Measurements from ENCODE around the gene KLK14.
A peak's percentile ranks its signal among the peaks of the same experiment; 100 is the strongest.

The KLK14 gene

GRCh38 chr19:51099047-51099382 lies 16.3 kb upstream of the KLK14 start:
- no peaks in the 10 kb centered on the region for H3K9me3 Mint-ChIP-seq
- no peak for DNase-seq (ENCODE audit: low spot score)
- H3K4me3 Mint-ChIP-seq = no peak overlapping the region
- H3K4me1 Mint-ChIP-seq (ENCODE audit: low read depth) = peaks cover 9% of the 10 kb centered on the region
- no peaks in the 10 kb centered on the region for H3K27me3 Mint-ChIP-seq (ENCODE audit: low read depth)
- peaks cover 30% of the 10 kb centered on the region for H3K36me3 Mint-ChIP-seq (ENCODE audit: low read depth)
- H3K27ac Mint-ChIP-seq = no peak overlapping the region

GRCh38 chr19:51098365-51099046 lies 15.8 kb upstream of the KLK14 start:
- peaks cover 9% of the 10 kb centered on the region for H3K4me1 Mint-ChIP-seq (ENCODE audit: low read depth)
- no peak overlapping the region for H3K27ac Mint-ChIP-seq
- H3K4me3 Mint-ChIP-seq = no peak overlapping the region
- peaks cover 27% of the 10 kb centered on the region for H3K36me3 Mint-ChIP-seq (ENCODE audit: low read depth)
- H3K9me3 Mint-ChIP-seq = no peaks in the 10 kb centered on the region
- peak; percentile 15 for DNase-seq (ENCODE audit: low spot score)
- no peaks in the 10 kb centered on the region for H3K27me3 Mint-ChIP-seq (ENCODE audit: low read depth)

DNA sequence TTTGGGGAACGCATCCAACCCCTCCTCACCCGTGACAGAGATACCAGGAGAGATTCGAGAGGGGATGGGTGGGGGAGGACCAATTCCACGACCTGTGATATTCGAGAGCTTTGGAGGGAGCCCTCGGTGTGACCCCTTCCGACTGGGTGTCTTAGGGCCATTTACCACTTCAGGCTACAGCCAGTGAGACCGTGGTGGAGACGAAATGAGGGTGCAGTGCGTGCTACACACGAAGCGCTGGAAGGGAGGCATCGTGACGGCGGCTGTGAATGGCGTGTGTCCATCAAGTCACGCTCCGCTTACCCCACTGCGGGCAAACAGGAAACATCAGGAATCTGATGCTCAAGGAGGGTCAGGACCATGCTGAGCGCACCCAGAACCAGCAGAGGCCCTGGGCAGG lies 15.1 kb upstream of the KLK14 start:
- no peak overlapping the region for H3K27ac Mint-ChIP-seq
- no peak overlapping the region for H3K4me3 Mint-ChIP-seq

DNA sequence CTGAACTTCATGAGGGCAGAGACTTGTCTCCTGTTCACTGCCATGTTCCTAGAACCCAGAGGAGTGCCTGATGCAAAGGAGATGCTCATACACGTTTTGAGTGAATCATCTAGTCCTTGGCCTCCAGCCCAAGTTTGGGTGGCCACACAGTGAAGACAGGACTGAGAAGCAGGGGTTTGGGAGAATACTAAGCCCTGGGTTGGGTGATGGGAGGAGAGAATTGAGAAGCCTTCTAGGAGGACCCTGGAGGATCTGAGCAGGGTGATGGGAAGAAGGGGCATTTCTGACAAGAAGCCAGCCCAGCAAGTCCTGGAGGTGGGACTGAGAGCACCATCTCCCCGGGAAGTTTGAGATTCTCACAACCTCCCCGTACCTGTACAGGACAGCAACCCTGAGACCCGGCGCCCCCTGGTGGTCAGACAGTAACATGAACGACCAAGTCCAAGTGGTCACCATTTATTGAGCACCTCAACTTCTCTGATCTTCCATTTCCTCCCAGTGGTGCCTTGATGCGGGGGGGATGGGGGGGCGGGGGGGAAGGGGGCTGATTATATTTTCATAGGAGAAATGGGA lies 14.6 kb upstream of the KLK14 start:
- H3K4me1 Mint-ChIP-seq (ENCODE audit: low read depth) = peaks cover 9% of the 10 kb centered on the region
- H3K27me3 Mint-ChIP-seq (ENCODE audit: low read depth) = no peaks in the 10 kb centered on the region
- peak; percentile 49 for DNase-seq (ENCODE audit: low spot score)
- H3K36me3 Mint-ChIP-seq (ENCODE audit: low read depth) = peaks cover 19% of the 10 kb centered on the region
- H3K9me3 Mint-ChIP-seq = no peaks in the 10 kb centered on the region
- H3K27ac Mint-ChIP-seq = peak overlapping the region; percentile 66
- H3K4me3 Mint-ChIP-seq = no peak overlapping the region

More for the DNA sequence above, 15.1 kb upstream of the KLK14 start:
- Mint-ChIP-seq H3K36me3 (ENCODE audit: low read depth) (peaks cover 25% of the 10 kb centered on the region), H3K27me3 (ENCODE audit: low read depth) (no peaks in the 10 kb centered on the region), H3K9me3 (no peaks in the 10 kb centered on the region), H3K4me1 (ENCODE audit: low read depth) (peaks cover 9% of the 10 kb centered on the region)
- DNase-seq (ENCODE audit: low spot score) = no peak

GRCh38 chr19:51096473-51097165 lies 13.9 kb upstream of the KLK14 start:
- H3K27ac Mint-ChIP-seq = peak overlapping the region; percentile 66
- DNase-seq (ENCODE audit: low spot score) = no peak
- H3K4me1 Mint-ChIP-seq (ENCODE audit: low read depth) = peaks cover 9% of the 10 kb centered on the region
- no peak overlapping the region for H3K4me3 Mint-ChIP-seq
- H3K9me3 Mint-ChIP-seq = no peaks in the 10 kb centered on the region
- peaks cover 17% of the 10 kb centered on the region for H3K36me3 Mint-ChIP-seq (ENCODE audit: low read depth)
- no peaks in the 10 kb centered on the region for H3K27me3 Mint-ChIP-seq (ENCODE audit: low read depth)

GRCh38 chr19:51094696-51095279 lies 12.1 kb upstream of the KLK14 start:
- Mint-ChIP-seq H3K9me3 (no peaks in the 10 kb centered on the region), H3K27me3 (ENCODE audit: low read depth) (no peaks in the 10 kb centered on the region), H3K4me1 (ENCODE audit: low read depth) (peaks cover 9% of the 10 kb centered on the region), H3K36me3 (ENCODE audit: low read depth) (peaks cover 11% of the 10 kb centered on the region), H3K4me3 (no peak overlapping the region), H3K27ac (no peak overlapping the region)
- DNase-seq (ENCODE audit: low spot score) = no peak

DNA sequence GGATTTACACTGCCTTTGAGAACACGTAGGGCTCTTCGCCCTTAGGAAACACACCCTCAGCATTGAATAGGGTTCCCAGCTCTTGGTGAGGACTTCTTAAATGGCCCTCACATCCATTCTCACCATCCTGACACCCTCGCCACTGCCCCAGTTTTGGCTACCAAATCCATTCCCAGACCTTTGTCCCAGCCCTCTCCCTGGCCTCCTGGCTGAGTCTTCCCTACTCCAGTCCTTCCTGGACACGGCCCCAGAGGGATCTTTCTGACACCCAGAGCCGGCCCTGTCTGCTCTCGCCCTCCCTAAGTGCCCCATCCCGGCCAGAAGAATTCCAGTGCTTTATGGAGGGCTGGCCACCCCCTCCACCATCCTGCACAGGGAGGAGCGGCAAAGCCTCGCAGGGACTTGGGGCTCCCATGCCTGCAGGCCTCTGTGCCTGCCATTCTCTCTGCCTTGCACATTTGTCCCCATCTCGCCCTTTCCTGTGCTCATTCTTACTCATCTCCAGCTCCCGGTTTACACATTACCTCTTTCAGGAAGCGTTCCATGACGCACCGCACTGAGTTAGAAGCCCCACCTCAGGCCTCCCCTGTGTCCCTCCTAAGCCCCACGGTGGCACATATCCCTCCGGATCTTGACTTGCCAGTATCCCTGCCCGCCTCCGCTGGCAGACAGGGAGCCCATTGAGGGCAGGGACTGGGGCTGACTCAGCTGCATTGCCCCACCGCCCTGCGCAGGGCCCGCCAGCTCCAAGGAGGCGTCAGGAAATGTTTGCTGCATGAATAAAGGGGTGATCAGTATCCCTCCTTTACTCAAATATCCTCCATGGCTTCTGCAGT lies 11.0 kb upstream of the KLK14 start:
- no peaks in the 10 kb centered on the region for H3K27me3 Mint-ChIP-seq (ENCODE audit: low read depth)
- H3K4me3 Mint-ChIP-seq = no peak overlapping the region
- DNase-seq (ENCODE audit: low spot score) = no peak
- peaks cover 6% of the 10 kb centered on the region for H3K36me3 Mint-ChIP-seq (ENCODE audit: low read depth)
- peak overlapping the region; percentile 14 for H3K27ac Mint-ChIP-seq
- peaks cover 9% of the 10 kb centered on the region for H3K4me1 Mint-ChIP-seq (ENCODE audit: low read depth)
- H3K9me3 Mint-ChIP-seq = no peaks in the 10 kb centered on the region

GRCh38 chr19:51093101-51093500 lies 10.4 kb upstream of the KLK14 start:
- Mint-ChIP-seq H3K4me1 (ENCODE audit: low read depth) (peaks cover 9% of the 10 kb centered on the region), H3K27me3 (ENCODE audit: low read depth) (no peaks in the 10 kb centered on the region), H3K4me3 (no peak overlapping the region), H3K9me3 (no peaks in the 10 kb centered on the region), H3K36me3 (ENCODE audit: low read depth) (peaks cover 6% of the 10 kb centered on the region), H3K27ac (peak overlapping the region; percentile 14)
- DNase-seq (ENCODE audit: low spot score) = no peak

GRCh38 chr19:51091895-51092873 lies 9.5 kb upstream of the KLK14 start:
- H3K4me1 Mint-ChIP-seq (ENCODE audit: low read depth) = peaks cover 7% of the 10 kb centered on the region
- H3K4me3 Mint-ChIP-seq = no peak overlapping the region
- DNase-seq (ENCODE audit: low spot score) = no peak
- H3K36me3 Mint-ChIP-seq (ENCODE audit: low read depth) = peaks cover 6% of the 10 kb centered on the region
- no peak overlapping the region for H3K27ac Mint-ChIP-seq
- H3K27me3 Mint-ChIP-seq (ENCODE audit: low read depth) = no peaks in the 10 kb centered on the region
- no peaks in the 10 kb centered on the region for H3K9me3 Mint-ChIP-seq

DNA sequence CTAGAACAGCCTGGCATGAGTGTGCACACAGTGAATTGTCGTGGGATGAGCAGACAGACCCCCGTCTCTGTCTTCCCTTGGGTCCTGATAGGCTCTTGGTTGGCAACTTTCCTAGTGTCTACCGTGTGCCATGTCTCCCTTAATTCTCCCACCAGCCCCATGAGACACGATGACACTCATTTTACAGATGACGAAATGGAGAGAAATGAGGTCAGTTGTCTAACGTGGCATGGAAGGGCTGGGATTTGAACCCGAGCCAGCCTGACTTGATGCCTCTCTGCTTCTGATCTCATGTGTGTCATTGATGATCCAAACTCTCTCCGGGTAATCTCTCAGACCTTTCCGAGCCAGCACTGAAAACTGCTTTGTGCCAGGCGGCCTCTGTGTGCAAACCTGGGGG lies 8.4 kb upstream of the KLK14 start:
- Mint-ChIP-seq H3K4me1 (ENCODE audit: low read depth) (no peaks in the 10 kb centered on the region), H3K9me3 (no peaks in the 10 kb centered on the region), H3K27me3 (ENCODE audit: low read depth) (no peaks in the 10 kb centered on the region), H3K27ac (no peak overlapping the region), H3K36me3 (ENCODE audit: low read depth) (no peaks in the 10 kb centered on the region), H3K4me3 (no peak overlapping the region)
- DNase-seq (ENCODE audit: low spot score) = no peak

DNA sequence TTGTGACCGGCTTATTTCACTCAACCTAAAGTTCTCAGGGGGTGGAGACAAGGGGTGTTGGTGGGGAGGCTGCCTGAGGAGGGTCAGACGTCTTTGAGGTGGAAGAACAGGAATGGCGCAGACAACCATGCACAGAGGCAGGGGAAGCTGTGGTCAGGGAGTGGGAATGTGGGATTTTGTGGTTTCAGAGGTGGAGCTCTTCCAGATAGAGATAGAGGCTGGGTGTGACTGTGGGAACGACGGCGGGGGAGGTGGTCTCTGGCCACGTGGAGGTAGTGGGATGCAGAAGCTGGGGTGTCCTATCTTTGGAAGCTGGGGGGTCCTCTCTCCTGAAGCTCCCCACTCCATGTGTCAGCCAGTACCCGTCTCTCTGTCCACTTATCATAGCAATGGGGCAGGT lies 7.8 kb upstream of the KLK14 start:
- no peaks in the 10 kb centered on the region for H3K4me1 Mint-ChIP-seq (ENCODE audit: low read depth)
- no peaks in the 10 kb centered on the region for H3K9me3 Mint-ChIP-seq
- DNase-seq (ENCODE audit: low spot score) = no peak
- H3K27ac Mint-ChIP-seq = no peak overlapping the region
- H3K36me3 Mint-ChIP-seq (ENCODE audit: low read depth) = no peaks in the 10 kb centered on the region
- no peak overlapping the region for H3K4me3 Mint-ChIP-seq
- H3K27me3 Mint-ChIP-seq (ENCODE audit: low read depth) = no peaks in the 10 kb centered on the region

GRCh38 chr19:51089786-51090185 lies 7.1 kb upstream of the KLK14 start:
- H3K9me3 Mint-ChIP-seq = no peaks in the 10 kb centered on the region
- H3K27me3 Mint-ChIP-seq (ENCODE audit: low read depth) = no peaks in the 10 kb centered on the region
- no peaks in the 10 kb centered on the region for H3K4me1 Mint-ChIP-seq (ENCODE audit: low read depth)
- DNase-seq (ENCODE audit: low spot score) = no peak
- no peak overlapping the region for H3K27ac Mint-ChIP-seq
- H3K4me3 Mint-ChIP-seq = no peak overlapping the region
- H3K36me3 Mint-ChIP-seq (ENCODE audit: low read depth) = no peaks in the 10 kb centered on the region
